Neural crest cell (in vitro differentiated cells): Measurements from ENCODE around the gene PDZD7. TPM values are rescaled to one million over a fixed set of nuclear protein-coding genes. Genes with fewer than 3 reads are reported as not detected.

Source experiments
- DNase-seq: peaks from one replicate; pipeline ENCODE4 v3.0.0; 2021; ENCODE audit warnings: low read depth, mixed read lengths, low spot score
- H3K27ac Mint-ChIP-seq: one replicate; pipeline ENCODE4 v1.8.0; 2021; ENCODE audit warnings: mild to moderate bottlenecking, mixed read lengths; ENCODE audit not compliant: unreplicated experiment
- H3K27me3 Mint-ChIP-seq: 2 replicates; pipeline ENCODE4 v1.8.0; 2021; ENCODE audit warnings: low read depth, mild to moderate bottlenecking, mixed read lengths
- H3K36me3 Mint-ChIP-seq: 2 replicates; pipeline ENCODE4 v1.8.0; 2021; ENCODE audit warnings: low read depth, mild to moderate bottlenecking, mixed read lengths
- H3K4me1 Mint-ChIP-seq: 2 replicates; pipeline ENCODE4 v1.8.0; 2021; ENCODE audit warnings: mixed read lengths
- H3K4me3 Mint-ChIP-seq: one replicate; pipeline ENCODE4 v1.8.0; 2021; ENCODE audit warnings: mild to moderate bottlenecking, mixed read lengths
- H3K9me3 Mint-ChIP-seq: 2 replicates; pipeline ENCODE4 v1.8.0; 2021; ENCODE audit warnings: mixed read lengths
- CTCF ChIP-seq: fragments of 200-600 bp; sonication (generic); conservative IDR thresholded peaks from 2 replicates; pipeline ENCODE4 v1.5.0; 2021; ENCODE audit warnings: antibody characterized with exemption, mild to moderate bottlenecking
- total RNA-seq: library from RNA; stranded (reverse); gene quantifications from 2 replicates; pipeline ENCODE4 v1.2.1, GENCODE V29; 2021

Gene PDZD7
- total RNA-seq, 1 donor from 2014 or later: 0.68 TPM

GRCh38 chr10:100989088-100989487, 41.8 kb downstream of the PDZD7 start:
- H3K36me3 Mint-ChIP-seq: peaks cover 10% of the 10 kb centered on the region
- H3K9me3 Mint-ChIP-seq: no peaks in the 10 kb centered on the region
- no peak for TF ChIP-seq CTCF
- no peaks in the 10 kb centered on the region for H3K27me3 Mint-ChIP-seq
- no peak for DNase-seq
- no peak overlapping the region for H3K27ac Mint-ChIP-seq
- H3K4me3 Mint-ChIP-seq: peak overlapping the region; percentile 49
- peaks cover 28% of the 10 kb centered on the region for H3K4me1 Mint-ChIP-seq

- Mint-ChIP-seq H3K9me3 (no peaks in the 10 kb centered on the region), H3K36me3 (peaks cover 10% of the 10 kb centered on the region), H3K27ac (no peak overlapping the region), H3K27me3 (no peaks in the 10 kb centered on the region), H3K4me1 (peaks cover 21% of the 10 kb centered on the region), H3K4me3 (peak overlapping the region; percentile 96)
- no peak for TF ChIP-seq CTCF
- DNase-seq: no peak
Measured at GRCh38 chr10:100988166-100988565, 42.8 kb downstream of the PDZD7 start.

- no peak for DNase-seq
- Mint-ChIP-seq H3K4me1 (peaks cover 21% of the 10 kb centered on the region), H3K36me3 (peaks cover 10% of the 10 kb centered on the region), H3K27ac (peak overlapping the region; percentile 91), H3K9me3 (no peaks in the 10 kb centered on the region), H3K4me3 (peak overlapping the region; percentile 96), H3K27me3 (no peaks in the 10 kb centered on the region)
- TF ChIP-seq CTCF: no peak
Measured at GRCh38 chr10:100987685-100988049, 43.3 kb downstream of the PDZD7 start.

GRCh38 chr10:100986952-100987684, 43.8 kb downstream of the PDZD7 start, which contains the start of the genes MRPL43 and TWNK:
TSS of gene MRPL43 (minus strand) at chr10:100987497. CDS start at chr10:100987443, 54 bp downstream.
TSS of gene TWNK (plus strand) at chr10:100987543. CDS start at chr10:100988211, 668 bp downstream.
- Mint-ChIP-seq H3K36me3 (peaks cover 10% of the 10 kb centered on the region), H3K9me3 (no peaks in the 10 kb centered on the region), H3K4me3 (peak within 1 kb of the TSS; percentile 96), H3K4me1 (peaks cover 21% of the 10 kb centered on the region), H3K27ac (peak within 1 kb of the TSS; percentile 91), H3K27me3 (no peaks in the 10 kb centered on the region)
- no peak for TF ChIP-seq CTCF
- DNase-seq: peak; percentile 79

- Mint-ChIP-seq H3K36me3 (peaks cover 10% of the 10 kb centered on the region), H3K27me3 (no peaks in the 10 kb centered on the region), H3K4me1 (peaks cover 21% of the 10 kb centered on the region), H3K9me3 (no peaks in the 10 kb centered on the region), H3K27ac (no peak overlapping the region), H3K4me3 (peak overlapping the region; percentile 96)
- no peak for TF ChIP-seq CTCF
- DNase-seq: no peak
Measured at GRCh38 chr10:100986623-100986951, 44.3 kb downstream of the PDZD7 start.
